Measurements from ENCODE around the gene CENPN. TPM values are rescaled to one million over a fixed set of nuclear protein-coding genes. Genes with fewer than 3 reads are reported as not detected.
A peak's percentile ranks its signal among the peaks of the same experiment; 100 is the strongest.

Gene CENPN
- total and polyA plus RNA-seq, 4 donors: 3.8 to 9.5 (median 5.9) TPM

- no peaks in the 10 kb centered on the region for H3K4me1 ChIP-seq (ENCODE audit: control insufficient read depth in 5 of 5, insufficient read depth in 5 of 5, low read length in 5 of 5)
- DNase-seq (peak in 1 of 3 donors; percentile 8), ATAC-seq (ENCODE audit: insufficient read depth, low FRiP score) (no peak)
- H3K36me3 ChIP-seq (ENCODE audit: control insufficient read depth in 4 of 4, insufficient read depth in 4 of 4, low read length in 4 of 4): no peaks in the 10 kb centered on the region
- WGBS, 2 donors: 93 to 98% methylated on average over 10 of the region's 10 CpGs
- H3K4me3 ChIP-seq: no peak overlapping the region
- H3K27me3 ChIP-seq (ENCODE audit: control insufficient read depth in 3 of 3, insufficient read depth in 3 of 3, low read length in 2 of 3): no peaks in the 10 kb centered on the region
- no peak overlapping the region for H3K9ac ChIP-seq (ENCODE audit: insufficient read depth in 1 of 2, low read length in 2 of 2)
- no peaks in the 10 kb centered on the region for H3K9me3 ChIP-seq (ENCODE audit: control insufficient read depth in 4 of 4, insufficient read depth in 3 of 4, low read length in 3 of 4)
- no peak for TF ChIP-seq CTCF (IDR thresholded peaks at IDR 0.05; ENCODE audit: control extremely low read depth, extremely low read depth)
- no peak overlapping the region for H3K27ac ChIP-seq (ENCODE audit: low read depth in 1 of 2, low read length in 1 of 2)
Observed at GRCh38 chr16:81061871-81062608, 55.0 kb downstream of the CENPN start.

- no peak for TF ChIP-seq CTCF (IDR thresholded peaks at IDR 0.05; ENCODE audit: control extremely low read depth, extremely low read depth)
- no peak overlapping the region for H3K27ac ChIP-seq (ENCODE audit: low read depth in 1 of 2, low read length in 1 of 2)
- no peak overlapping the region for H3K9ac ChIP-seq (ENCODE audit: insufficient read depth in 1 of 2, low read length in 2 of 2)
- no peaks in the 10 kb centered on the region for H3K27me3 ChIP-seq (ENCODE audit: control insufficient read depth in 3 of 3, insufficient read depth in 3 of 3, low read length in 2 of 3)
- no peak for ATAC-seq (ENCODE audit: insufficient read depth, low FRiP score)
- no peaks in the 10 kb centered on the region for H3K4me1 ChIP-seq (ENCODE audit: control insufficient read depth in 5 of 5, insufficient read depth in 5 of 5, low read length in 5 of 5)
- DNase-seq: peak in 1 of 3 donors; percentile 22
- no peaks in the 10 kb centered on the region for H3K9me3 ChIP-seq (ENCODE audit: control insufficient read depth in 4 of 4, insufficient read depth in 3 of 4, low read length in 3 of 4)
- H3K4me3 ChIP-seq: no peak overlapping the region
- no peaks in the 10 kb centered on the region for H3K36me3 ChIP-seq (ENCODE audit: control insufficient read depth in 4 of 4, insufficient read depth in 4 of 4, low read length in 4 of 4)
- WGBS, 2 donors: 82 to 83% methylated on average over 4 of the region's 4 CpGs
Observed at GRCh38 chr16:81066681-81067080, 59.7 kb downstream of the CENPN start.

- Histone ChIP-seq H3K9ac (ENCODE audit: insufficient read depth in 1 of 2, low read length in 2 of 2) (no peak overlapping the region), H3K4me1 (ENCODE audit: control insufficient read depth in 5 of 5, insufficient read depth in 5 of 5, low read length in 5 of 5) (no peaks in the 10 kb centered on the region), H3K4me3 (no peak overlapping the region), H3K27me3 (ENCODE audit: control insufficient read depth in 3 of 3, insufficient read depth in 3 of 3, low read length in 2 of 3) (no peaks in the 10 kb centered on the region), H3K36me3 (ENCODE audit: control insufficient read depth in 4 of 4, insufficient read depth in 4 of 4, low read length in 4 of 4) (no peaks in the 10 kb centered on the region), H3K27ac (ENCODE audit: low read depth in 1 of 2, low read length in 1 of 2) (no peak overlapping the region), H3K9me3 (ENCODE audit: control insufficient read depth in 4 of 4, insufficient read depth in 3 of 4, low read length in 3 of 4) (no peaks in the 10 kb centered on the region)
- ATAC-seq (ENCODE audit: insufficient read depth, low FRiP score) (no peak), DNase-seq (no peak)
- WGBS, 2 donors: 76 to 89% methylated on average over 1 of the region's 1 CpG
- TF ChIP-seq CTCF (IDR thresholded peaks at IDR 0.05; ENCODE audit: control extremely low read depth, extremely low read depth): no peak
Observed at GRCh38 chr16:81067166-81067565, 60.2 kb downstream of the CENPN start.

- no peak overlapping the region for H3K4me3 ChIP-seq
- no peaks in the 10 kb centered on the region for H3K27me3 ChIP-seq (ENCODE audit: control insufficient read depth in 3 of 3, insufficient read depth in 3 of 3, low read length in 2 of 3)
- no peak for ATAC-seq (ENCODE audit: insufficient read depth, low FRiP score)
- WGBS, 2 donors: 94 to 97% methylated on average over 4 of the region's 4 CpGs
- no peak for TF ChIP-seq CTCF (IDR thresholded peaks at IDR 0.05; ENCODE audit: control extremely low read depth, extremely low read depth)
- no peak overlapping the region for H3K9ac ChIP-seq (ENCODE audit: insufficient read depth in 1 of 2, low read length in 2 of 2)
- DNase-seq: no peak
- H3K4me1 ChIP-seq (ENCODE audit: control insufficient read depth in 5 of 5, insufficient read depth in 5 of 5, low read length in 5 of 5): no peaks in the 10 kb centered on the region
- no peak overlapping the region for H3K27ac ChIP-seq (ENCODE audit: low read depth in 1 of 2, low read length in 1 of 2)
- no peaks in the 10 kb centered on the region for H3K9me3 ChIP-seq (ENCODE audit: control insufficient read depth in 4 of 4, insufficient read depth in 3 of 4, low read length in 3 of 4)
- H3K36me3 ChIP-seq (ENCODE audit: control insufficient read depth in 4 of 4, insufficient read depth in 4 of 4, low read length in 4 of 4): no peaks in the 10 kb centered on the region
Observed at GRCh38 chr16:81069063-81069462, 62.0 kb downstream of the CENPN start.

All from lung (tissue), 12 donors.